ENCODE measurements around the gene MUC5B.
"Not testable (repeated sequence)": the region's sequence is repeated elsewhere in the genome, so short reads cannot be mapped to it uniquely, and the experiment has no call there.

Gene MUC5B

DNA sequence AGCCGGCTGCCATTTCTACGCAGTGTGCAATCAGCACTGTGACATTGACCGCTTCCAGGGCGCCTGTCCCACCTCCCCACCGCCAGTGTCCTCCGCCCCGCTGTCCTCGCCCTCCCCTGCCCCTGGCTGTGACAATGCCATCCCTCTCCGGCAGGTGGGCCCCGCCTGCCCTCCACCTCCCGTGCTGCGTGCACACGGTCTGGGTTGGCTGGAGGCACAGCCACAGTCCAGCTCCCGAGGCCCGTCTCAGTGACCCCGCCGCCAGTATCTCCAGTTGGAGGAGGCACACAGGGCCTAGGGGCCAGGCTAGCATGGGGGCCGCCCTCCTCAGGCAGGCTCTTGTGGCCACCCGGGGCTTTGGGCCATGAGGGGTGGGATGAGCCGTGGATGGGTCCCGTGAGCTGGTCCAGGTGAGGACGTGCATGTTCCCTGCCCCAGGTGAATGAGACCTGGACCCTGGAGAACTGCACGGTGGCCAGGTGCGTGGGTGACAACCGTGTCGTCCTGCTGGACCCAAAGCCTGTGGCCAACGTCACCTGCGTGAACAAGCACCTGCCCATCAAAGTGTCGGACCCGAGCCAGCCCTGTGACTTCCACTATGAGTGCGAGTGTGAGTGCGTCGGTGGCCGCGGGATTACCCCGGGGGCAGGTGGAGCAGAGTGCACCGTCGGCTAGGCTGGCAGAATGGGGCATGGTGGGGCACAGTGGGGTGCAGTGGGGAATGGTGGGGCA lies 29.7 kb downstream of the MUC5B start:
- DNase-seq: no peak

DNA sequence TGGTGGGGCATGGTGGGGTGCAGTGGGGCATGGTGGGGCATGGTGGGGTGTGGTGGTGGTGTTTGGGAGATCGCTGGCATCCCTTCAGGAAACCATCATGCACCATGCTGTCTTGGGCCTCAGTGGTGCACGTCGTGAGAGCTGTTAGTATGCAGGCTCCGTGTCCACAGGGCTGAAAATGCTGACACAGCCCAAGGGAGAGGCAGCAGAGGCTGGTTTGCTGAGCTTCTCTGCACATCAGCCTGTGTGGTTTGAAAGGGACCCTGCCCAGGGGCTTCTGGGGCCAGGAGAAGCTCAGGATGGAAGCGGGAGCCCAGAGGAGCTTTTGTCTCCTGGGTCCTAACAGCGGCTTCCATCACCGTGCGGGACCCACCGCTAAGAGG lies 30.2 kb downstream of the MUC5B start:
- no peak for DNase-seq

DNA sequence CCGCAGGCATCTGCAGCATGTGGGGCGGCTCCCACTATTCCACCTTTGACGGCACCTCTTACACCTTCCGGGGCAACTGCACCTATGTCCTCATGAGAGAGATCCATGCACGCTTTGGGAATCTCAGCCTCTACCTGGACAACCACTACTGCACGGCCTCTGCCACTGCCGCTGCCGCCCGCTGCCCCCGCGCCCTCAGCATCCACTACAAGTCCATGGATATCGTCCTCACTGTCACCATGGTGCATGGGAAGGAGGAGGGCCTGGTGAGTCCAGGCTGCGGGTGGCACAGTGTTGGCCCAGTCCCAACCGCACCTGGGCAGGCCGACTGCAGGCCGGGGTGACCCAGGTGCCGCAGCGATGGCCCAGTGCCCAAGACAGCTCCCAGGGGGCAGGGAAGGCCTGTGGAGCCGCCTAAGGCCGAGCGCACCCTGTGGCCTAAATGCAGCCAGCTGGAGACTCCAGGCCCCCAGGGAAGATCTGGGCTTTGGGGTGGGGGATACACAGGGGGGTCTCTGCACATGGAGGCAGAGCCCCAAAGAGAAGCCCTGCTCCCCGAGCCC lies 31.3 kb downstream of the MUC5B start:
- DNase-seq: no peak

DNA sequence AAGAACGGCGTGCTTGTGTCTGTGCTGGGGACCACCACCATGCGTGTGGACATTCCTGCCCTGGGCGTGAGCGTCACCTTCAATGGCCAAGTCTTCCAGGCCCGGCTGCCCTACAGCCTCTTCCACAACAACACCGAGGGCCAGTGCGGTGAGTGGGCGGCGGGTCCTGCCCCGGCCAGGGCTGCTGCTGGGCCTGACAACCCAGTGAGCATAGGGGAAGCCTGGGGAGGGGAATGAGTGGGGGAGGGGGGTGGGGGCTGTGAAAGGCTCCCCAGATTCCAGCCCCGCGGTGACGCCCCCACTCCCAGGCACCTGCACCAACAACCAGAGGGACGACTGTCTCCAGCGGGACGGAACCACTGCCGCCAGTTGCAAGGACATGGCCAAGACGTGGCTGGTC lies 31.9 kb downstream of the MUC5B start:
- no peak for DNase-seq

DNA sequence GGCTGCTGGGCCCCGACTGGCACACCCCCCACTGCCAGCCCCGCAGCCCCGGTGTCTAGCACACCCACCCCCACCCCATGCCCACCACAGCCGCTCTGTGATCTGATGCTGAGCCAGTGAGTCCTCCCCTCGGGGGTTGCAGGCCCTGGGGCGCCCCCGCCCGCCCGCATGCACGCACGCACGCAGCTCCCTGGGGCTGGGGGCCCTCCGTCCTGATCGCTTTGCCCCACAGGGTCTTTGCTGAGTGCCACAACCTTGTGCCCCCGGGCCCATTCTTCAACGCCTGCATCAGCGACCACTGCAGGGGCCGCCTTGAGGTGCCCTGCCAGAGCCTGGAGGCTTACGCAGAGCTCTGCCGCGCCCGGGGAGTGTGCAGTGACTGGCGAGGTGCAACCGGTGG lies 32.3 kb downstream of the MUC5B start:
- no peak for DNase-seq

DNA sequence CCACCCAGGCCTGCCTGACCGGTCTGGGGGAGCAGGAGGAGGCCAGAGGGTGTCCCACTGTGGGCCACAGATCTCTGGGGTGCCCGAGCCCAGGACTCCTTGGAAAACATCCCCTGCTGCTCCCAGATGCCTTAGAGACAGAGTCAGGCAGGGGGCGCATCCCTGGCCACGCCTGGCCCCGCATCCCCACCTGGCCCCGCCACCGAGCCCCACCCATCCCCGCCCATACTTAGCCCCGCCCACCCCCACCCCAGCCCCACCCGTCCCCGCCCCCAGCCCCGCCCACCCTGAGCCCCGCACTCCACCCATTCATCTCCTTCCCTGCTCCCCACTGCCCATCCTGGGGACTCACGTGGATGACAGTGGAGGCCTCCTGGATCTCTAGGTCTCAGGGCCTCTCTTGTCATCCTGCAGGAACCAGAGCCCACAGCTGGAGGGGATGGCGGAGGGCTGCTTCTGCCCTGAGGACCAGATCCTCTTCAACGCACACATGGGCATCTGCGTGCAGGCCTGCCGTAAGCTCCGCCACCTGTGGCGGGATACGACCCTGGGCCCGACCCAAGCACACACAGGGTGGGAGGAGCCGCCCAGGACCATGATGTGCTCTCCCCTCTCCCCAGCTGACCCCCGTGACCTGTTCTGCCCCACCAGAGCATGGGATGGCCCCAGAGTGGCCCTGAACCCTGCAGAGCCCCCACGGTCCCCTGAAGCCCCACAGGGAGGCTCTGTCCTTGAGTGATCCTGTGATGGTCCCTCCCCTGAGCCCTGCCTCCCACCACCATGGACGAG lies 33.6 kb downstream of the MUC5B start:
- DNase-seq: no peak

DNA sequence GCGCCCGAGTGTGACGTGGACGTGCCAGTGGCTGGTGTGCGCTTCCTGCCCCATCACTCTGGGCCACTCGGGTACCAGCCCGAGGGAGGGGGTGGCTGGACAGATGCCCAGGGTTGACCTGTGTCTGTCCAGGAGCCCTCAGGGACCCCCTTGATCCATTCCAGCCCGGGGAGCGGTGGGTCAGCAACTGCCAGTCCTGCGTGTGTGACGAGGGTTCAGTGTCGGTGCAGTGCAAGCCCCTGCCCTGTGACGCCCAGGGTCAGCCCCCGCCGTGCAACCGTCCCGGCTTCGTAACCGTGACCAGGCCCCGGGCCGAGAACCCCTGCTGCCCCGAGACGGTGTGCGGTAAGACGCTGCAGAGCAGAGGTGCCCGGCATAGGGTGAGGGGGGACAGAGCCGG lies 34.5 kb downstream of the MUC5B start:
- no peak for DNase-seq

DNA sequence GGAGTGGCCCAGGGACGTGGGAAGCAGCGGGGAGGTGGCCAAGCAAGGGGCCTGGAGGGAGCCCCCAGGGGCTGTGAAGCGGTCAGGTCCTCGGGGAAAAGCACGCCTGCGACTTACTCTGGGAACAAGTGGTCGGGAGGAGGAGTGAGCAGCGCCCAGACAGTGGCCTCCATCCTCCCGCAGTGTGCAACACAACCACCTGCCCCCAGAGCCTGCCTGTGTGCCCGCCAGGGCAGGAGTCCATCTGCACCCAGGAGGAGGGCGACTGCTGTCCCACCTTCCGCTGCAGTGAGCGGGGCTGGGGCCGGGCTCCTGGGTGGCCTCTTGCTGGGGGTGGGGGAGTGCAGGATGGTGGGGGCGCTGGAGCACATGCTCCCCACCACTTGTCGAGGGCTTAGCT lies 35.0 kb downstream of the MUC5B start:
- DNase-seq: no peak

DNA sequence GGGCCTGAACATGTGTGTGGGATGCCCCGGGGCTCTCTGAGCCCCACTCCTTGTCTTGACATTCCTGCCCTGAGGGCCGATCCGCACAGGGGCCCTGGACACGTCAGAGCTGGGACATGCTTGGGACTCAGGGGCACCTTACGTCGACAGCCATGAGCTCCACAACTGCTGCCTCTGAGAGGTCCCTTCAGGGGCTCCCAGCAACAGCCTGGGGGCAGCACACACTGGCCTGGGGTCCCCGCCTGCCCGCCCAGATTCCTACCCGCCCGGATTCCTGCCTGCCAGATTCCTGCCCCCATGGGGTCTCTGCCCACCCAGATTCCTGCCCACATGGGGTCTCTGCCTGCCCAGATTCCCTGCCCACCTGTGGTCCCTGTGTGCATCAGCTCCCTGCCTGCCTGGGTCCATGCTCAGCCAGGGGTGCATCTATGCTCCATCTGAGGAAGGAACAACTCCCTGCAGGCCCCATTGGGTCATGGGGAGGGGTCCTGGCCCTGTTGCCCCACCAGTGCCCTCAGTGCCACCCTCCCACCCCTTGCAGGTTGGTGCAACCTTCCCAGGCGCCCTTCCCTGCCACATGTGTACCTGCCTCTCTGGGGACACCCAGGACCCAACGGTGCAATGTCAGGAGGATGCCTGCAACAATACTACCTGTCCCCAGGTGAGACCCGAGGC lies 35.7 kb downstream of the MUC5B start:
- DNase-seq: no peak

DNA sequence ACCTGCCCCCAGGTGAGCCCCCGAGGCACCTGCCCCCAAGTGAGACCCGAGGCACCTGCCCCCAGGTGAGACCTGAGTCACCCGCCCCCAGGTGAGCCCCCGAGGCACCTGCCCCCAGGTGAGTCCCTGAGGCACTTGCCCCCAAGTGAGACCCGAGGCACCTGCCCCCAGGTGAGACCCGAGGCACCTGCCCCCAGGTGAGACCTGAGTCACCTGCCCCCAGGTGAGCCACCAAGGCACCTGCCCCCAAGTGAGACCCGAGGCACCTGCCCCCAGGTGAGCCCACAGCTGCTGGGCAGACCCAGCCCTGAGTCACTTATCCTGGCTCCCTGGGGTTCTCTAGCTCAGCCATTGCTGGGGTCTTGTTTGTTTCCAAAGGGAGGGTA lies 36.2 kb downstream of the MUC5B start:
- no peak for DNase-seq

DNA sequence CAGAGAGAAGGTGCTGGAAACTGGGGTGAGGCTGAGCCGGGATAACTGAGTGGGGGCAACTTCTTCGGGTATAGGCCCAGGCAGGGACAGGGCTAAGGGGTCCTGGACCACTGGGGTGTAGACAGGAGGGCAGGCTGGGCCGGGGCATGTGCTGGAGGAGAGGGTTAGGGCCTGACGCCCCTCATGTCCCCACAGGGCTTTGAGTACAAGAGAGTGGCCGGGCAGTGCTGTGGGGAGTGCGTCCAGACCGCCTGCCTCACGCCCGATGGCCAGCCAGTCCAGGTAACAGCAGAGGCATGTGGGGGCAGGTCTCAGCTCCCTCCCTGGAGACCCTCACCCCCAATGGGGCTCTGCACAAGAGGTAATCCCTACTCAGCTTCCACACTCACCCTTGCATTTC lies 36.7 kb downstream of the MUC5B start:
- no peak for DNase-seq

DNA sequence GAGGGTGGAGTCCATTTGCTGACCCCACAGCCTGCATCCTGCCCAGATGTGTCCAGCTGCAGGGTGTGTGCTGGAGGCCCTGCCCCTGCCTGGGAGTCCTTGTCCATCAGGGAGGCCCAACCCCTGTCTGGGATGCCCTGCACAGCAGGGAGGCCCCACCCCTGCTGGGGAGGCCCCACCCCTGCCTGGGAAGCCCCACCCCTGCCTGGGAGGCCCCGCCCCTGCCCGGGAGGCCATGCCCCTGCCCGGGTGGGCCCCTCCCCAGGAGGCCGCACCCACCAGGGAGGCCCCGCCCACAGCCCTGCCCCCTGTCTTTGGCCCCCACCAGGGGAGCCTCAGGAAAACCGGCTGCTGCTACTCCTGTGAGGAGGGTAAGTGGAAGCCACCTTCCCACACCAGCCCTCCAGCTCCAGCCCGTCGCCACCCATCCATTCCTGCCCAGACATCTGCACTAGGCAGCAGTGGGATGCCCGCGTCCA lies 37.2 kb downstream of the MUC5B start:
- DNase-seq: peak; percentile 11 to 41

DNA sequence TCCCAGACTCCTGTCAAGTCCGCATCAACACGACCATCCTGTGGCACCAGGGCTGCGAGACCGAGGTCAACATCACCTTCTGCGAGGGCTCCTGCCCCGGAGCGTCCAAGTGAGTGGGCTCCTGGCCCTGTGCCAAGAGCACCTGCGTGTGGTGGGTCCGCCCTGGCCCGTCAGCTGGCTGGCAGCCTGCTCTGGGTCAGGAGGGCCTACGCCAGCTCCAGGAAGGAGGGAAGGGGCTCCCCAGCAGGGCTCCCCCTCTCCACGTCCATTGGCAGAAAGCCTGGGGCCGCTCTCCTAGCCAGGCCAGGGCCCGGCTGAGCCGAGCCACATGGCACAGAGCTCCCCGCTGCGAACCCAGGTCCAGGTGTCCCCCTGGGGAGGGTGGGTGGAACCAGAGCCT lies 37.8 kb downstream of the MUC5B start:
- DNase-seq: no peak

DNA sequence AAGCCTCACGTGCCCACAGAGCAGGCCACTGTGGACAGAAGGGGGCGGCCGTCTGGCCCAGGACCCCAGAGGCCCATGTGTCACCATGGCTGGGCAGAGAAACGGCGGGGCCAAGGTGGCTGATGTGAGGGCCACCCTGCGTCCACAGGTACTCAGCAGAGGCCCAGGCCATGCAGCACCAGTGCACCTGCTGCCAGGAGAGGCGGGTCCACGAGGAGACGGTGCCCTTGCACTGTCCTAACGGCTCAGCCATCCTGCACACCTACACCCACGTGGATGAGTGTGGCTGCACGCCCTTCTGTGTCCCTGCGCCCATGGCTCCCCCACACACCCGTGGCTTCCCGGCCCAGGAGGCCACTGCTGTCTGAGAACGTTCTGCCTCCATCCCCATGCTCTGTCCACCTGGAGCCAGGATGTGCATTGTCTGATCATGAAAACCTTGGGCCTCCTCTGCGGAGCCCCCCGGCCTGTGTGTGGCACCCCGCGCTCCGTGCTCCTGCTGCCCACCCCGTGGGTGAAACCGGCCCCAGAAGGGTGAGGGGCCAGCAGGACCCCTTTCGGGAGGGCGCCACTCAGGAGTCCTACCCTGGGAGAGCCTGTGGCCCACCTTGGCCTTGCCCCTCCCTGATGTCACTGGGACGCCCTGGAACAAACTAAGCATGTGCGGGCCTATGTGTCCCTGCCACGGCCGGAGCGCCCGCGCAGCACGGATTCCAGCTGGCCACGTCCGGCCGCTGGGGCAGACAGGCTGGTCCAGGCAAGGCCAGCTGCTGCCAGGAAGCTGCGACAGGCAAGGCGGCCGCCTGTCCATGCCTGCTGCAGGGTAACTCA lies 38.6 kb downstream of the MUC5B start:
- DNase-seq: no peak

DNA sequence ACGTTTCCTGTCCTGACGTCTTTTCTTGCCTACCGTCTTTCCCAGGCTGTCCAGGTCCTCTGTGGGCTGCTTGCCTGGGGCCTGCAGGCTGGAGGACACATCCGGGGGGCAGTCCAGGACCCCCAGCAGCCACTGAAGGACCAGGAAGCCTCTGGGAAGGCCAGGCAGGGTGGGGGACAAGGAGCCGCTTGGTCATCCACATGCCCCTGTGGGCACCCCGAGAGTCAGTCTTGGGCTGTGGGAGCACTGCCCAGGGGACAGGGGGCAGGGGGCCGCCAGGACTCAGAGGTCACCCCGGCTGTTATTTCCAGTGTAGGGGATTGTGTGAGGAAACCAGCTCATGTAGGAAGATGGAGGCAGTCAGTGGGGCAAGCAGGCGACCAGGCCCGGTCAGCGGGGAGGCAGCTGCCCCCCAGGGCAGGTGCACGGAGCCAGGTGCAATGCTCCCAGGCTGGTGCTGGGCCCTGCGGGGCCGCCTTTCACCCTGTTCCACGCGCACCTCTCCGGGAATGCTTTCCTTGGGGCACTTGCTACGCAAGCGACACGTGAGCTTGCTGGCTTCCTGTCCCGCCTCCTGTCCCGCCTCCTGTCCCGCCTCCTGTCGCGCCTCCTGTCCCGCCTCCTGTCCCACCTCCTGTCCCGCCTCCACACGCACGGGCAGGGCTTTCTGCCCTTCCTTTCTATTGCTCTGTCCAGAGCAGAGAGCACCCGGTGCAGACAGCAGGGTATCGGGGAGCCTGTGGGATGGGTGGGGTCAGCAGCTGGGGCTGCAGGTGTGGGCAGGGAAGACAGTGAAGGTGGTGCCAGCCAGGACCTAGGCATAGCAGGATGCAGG lies 39.5 kb downstream of the MUC5B start:
- DNase-seq: peak; percentile 81

DNA sequence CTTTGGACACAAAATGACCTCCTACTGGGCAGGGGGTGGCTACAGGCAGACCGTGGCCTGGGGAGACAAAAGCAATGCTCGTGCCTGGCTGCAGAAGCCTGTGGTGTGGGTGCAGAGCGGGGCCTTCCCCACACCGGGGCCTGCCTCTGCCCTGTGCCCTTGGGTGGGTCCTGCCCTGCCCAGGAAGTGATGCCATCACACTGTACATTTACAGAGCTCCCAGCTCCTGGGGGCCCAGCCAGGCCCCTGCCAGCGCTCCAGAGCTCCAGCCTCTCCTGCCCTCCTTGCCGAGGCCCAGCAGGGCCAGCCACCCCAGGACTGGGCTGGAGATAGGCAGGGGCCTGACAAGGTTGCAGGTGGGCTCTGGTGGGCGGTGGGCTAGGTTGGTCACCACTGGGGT lies 40.1 kb downstream of the MUC5B start:
- peak; percentile 3 to 25 for DNase-seq

DNA sequence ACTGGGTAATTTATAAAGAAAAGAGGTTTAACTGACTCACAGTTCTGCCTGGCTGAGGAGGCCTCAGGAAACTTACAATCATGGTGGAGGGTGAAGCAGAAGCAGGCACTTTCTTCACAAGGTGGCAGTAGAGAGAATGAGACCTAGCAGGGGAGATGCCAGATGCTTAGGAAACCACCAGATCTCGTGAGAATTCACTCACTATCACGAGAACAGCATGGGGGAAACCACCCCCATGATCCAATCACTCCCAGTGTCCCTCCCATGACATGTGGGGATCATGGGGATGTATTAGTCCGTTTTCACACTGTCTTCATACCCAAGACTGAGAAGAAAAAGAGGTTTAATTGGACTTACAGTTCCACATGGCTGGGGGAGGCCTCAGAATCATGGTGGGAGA lies 41.6 kb downstream of the MUC5B start:
- DNase-seq: peak; percentile 74 to 84

DNA sequence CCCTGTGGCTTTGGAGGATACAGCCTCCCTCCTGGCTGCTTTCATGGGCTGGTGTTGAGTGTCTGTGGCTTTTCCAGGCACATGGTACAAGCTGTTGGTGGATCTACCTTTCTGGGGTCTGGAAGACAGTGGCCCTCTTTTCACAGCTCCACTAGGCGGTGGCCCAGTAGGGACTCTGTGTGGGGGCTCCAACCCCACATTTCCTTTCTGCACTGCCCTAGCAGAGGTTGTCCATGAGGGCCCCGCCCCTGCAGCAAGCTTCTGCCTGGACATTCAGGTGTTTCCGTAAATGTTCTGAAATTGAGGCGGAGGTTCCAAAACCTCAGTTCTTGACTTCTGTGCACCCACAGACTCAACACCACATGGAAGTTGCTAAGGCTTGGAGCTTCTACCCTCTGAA lies 42.6 kb downstream of the MUC5B start:
- DNase-seq: not testable (repeated sequence)

DNA sequence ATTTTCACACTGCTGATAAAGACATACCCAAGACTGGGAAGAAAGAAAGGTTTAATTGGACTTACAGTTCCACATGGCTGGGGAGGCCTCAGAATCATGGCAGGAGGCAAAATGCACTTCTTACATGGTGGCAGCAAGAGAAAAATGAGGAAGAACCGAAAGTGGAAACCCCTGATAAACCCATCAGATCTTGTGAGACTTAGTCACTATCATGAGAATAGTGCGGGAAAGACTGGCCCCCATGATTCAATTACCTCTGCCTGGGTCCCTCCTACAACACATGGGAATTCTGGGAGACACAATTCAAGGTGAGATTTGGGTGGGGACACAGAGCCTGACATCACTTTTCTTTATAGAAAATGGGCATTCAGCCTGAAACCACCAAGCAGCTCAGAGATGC lies 44.1 kb downstream of the MUC5B start:
- DNase-seq: peak; percentile 41 to 65

DNA sequence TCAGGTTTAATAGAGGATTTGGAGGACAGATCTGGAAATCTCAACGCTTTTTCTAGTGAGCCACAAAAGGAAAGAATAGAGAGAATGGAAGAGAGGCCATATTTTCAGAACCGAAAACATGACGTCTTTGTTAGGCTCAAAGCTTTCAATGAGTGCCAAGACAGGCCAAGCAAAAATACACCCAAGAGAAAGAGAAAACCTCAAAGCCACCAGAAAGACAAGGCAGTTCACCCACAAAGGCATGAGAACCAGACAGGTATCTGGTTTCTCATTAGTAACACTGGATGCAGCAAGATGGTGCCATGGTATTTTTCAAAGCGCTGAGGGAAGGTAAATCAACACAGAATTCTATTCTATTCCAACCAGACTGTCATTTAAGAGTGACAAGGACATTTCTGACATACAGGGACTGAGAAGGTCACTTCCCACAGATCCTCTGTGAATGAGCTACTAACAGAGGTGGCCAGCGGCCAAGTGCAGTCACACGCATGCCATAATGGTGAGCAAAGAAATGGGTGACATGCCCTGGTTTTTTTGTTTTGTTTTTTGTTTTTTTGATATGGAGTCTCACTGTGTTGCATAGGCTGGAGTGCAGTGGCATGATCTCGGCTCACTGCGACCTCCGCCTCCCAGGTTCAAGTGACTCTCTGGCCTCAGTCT lies 44.7 kb downstream of the MUC5B start:
- DNase-seq: no peak

DNA sequence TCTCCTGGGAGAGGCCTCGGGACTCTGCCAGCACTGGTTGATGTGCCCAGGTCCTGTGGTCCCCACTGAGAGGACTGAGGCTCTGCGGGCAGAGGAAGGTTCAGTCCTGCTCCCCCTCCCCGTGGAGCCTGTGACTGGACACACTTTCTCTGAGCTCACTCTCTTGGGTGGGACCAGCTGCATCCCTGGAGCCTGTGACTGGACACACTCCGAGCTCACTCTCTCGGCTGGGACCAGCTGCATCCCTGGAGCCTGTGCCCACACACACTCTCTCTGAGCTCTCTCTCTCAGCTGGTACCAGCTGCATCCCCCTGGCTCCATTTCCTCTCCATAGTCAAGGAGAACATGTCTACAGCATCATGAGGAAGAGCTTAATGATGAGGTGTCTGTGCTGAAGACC lies 47.1 kb downstream of the MUC5B start:
- DNase-seq: no peak
